NCI-H1694 treated with DMSO at 0.1 percent for 48 hours (cell line): Measurements from ENCODE around the gene RAD23B.

Experiments used
- DNase-seq: peaks from one replicate; lab custom pipeline; 2025; lab: John Stamatoyannopoulos, UW

Gene RAD23B

GRCh38 chr9:107336718-107337360 is 53.8 kb downstream of the RAD23B start:
- DNase-seq = no peak

GRCh38 chr9:107337676-107338590 is 54.9 kb downstream of the RAD23B start:
- no peak for DNase-seq

GRCh38 chr9:107338911-107339659 is 56.0 kb downstream of the RAD23B start:
- no peak for DNase-seq

- DNase-seq = peak; percentile 31
Measured at GRCh38 chr9:107340920-107341632, 58.0 kb downstream of the RAD23B start.

- no peak for DNase-seq
Measured at GRCh38 chr9:107342476-107343161, 59.5 kb downstream of the RAD23B start.

DNA sequence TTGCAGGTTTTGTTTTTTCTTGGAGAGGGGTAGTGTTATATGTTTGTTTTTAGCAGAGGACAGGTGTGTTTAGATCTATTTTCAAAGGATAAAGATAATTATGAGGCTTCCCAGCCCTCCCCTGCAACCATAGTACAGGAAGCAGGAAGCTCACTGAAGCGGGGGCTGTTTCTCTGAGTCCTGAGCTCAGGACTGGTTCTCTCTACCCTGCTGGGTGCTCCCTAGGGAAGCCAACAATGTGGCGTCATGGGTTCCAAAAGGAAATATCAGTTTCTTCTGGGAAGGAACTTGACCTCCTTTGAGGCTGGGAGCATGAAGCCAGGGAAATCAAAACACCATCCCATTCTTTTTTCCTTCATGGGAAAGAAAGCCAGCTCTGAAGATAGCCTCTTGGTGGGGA is 62.2 kb downstream of the RAD23B start:
- no peak for DNase-seq

GRCh38 chr9:107348836-107349235 is 65.8 kb downstream of the RAD23B start:
- DNase-seq = no peak

- DNase-seq = no peak
Measured at GRCh38 chr9:107350443-107350842, 67.4 kb downstream of the RAD23B start.

DNA sequence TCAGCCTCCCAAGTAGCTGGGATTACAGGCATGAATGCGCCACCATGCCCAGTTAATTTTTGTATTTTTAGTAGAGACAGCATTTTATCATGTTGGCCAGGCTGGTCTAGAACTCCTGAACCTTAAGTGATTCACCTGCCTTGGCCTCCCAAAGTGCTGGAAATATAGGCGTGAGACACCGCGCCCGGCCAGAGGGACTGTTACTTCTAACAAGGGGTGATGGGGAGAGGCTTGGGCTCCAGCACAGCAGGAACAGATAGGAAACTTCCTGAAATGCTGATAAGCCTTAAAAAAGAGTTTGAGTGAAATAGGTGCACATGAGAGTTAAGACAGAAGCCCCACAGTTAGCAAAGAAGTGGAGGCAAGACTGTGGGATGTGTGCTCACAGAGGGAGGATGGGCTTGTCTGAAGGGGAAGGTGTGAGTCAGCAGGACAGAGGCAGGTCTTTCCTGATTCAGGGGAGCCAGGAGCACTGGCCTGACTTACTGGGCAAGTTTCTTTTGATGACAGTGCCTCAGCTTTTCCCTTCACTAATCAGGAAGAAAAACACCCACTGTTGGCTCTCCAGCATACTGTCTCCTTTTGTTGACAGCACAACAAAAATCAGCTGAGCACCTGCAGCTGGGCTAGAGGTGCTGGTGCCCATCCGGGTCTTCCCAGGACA is 68.4 kb downstream of the RAD23B start:
- DNase-seq = no peak

DNA sequence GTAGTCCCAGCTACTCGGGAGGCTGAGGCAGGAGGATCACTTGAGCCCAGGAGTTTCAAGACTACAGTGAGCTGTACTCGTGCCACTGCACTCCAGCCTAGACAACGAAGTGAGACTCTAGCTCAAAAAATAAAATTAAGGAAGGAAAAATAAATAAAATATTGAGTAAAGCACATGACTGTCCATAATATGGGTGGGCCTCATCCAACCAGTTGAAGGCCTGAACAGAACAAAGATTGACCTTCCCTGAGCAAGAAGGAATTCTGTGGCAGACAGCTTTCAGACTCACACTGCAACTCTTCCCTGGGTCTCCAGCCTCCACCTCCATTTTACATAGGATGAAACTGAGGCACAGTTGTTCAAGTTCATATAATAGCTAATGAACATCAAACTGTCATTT is 72.3 kb downstream of the RAD23B start:
- no peak for DNase-seq

GRCh38 chr9:107358986-107359385 is 75.9 kb downstream of the RAD23B start:
- peak; percentile 60 for DNase-seq

GRCh38 chr9:107360098-107360497 is 77.0 kb downstream of the RAD23B start:
- DNase-seq = no peak

GRCh38 chr9:107361816-107362215 is 78.7 kb downstream of the RAD23B start:
- no peak for DNase-seq

GRCh38 chr9:107363516-107364152 is 80.6 kb downstream of the RAD23B start:
- DNase-seq = no peak

DNA sequence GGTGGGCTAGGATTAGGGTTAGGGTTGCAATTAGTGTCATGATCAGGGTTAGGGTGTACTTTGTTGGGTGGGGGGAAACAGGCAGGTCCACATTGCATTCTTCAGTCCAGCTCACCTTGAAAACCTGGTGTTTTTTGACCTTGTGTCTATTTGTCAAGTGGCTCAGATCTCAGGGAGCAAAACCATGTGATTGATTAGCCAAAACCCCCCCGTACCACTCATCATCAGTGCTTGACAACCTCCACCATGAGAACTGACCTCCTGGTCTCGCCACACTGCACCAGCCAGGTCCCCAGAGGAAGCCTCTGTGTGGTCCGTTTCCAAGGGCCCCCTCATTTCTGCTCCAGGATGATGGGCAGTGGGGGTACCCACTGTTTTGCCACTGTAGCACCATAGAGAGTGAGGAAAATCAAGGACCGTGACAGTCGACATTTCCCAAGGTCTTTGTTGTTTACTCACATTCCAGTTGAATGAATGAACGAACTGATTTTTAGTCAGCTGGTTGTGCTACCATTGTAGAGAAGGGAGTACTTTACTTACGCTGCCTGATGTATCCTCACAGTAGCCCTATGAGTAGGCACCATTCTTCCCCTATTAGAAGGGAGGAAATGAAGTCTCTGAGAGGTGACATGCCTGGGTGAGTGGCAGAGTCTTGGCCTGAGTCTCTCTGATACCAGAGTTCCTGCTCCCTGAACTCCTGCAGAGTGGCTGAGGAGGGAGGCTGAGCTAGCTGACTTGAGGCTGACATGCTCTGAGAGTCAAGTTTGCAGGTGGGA is 84.8 kb downstream of the RAD23B start:
- DNase-seq = no peak

DNA sequence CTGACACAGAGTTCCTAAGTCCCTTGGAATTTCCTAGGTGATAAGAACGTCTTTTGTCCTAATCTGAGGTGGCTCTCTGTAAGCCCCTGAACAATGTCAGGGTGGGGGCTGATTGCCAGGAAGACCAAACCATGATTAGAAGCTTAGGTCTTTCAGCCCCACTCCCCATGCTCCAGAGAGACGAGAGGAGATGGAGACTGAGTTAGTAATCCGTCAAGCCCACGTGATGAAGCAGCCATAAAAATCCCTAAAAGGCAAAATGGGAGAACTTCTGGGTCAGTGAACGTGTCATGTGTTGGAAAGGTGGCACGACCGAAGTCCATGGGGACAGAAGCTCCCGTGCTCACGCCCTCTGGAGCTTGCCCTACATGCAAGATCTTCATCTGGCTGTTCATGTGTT is 85.6 kb downstream of the RAD23B start:
- DNase-seq = no peak

GRCh38 chr9:107373809-107374208 is 90.7 kb downstream of the RAD23B start:
- DNase-seq = no peak

GRCh38 chr9:107375001-107375400 is 91.9 kb downstream of the RAD23B start:
- DNase-seq = no peak

DNA sequence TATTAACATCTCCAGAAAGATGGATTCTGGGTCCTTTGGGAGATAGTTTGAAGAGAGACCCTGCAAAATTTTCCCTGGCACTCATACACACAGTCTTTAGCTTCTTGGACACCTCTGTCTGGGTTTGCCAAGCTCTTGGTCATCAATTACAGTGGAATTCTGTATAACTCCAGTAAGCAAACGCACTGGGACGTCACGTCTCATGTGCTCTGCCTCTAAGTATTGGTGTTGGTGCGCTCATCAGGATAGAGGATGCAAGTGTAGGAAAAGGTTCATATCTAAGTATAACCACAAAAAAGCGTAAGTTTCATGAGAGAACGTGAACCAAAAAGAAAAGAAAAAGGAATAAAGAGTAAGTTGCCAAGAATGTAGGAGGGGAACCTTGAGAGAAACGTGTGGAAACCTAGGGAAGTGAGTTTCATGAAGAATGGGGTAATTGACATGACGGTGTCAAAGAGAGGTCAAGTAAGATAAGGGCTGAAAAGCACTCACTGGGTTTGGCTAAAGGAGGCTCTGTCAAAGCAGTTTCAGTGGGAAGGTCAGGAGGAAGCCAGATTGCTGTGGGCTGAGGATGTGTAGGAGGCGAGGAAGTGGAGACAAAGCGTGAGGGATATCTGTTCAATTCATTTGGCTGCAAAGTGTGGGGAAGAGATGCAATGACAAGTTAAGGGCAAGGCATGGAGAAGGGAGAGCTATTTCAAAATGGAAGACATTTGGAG is 92.7 kb downstream of the RAD23B start:
- no peak for DNase-seq
